HG02870 (cell line): ENCODE measurements around the gene P2RX7.
"Not testable (repeated sequence)": the region's sequence is repeated elsewhere in the genome, so short reads cannot be mapped to it uniquely, and the experiment has no call there.

ENCODE experiments used
- ATAC-seq: cut with Tn5 transposase; IDR thresholded peaks from one replicate; pipeline ENCODE4 v1.9.1; 2021; ENCODE audit warnings: mild to moderate bottlenecking, moderate library complexity; ENCODE audit not compliant: unreplicated experiment

P2RX7 gene

DNA sequence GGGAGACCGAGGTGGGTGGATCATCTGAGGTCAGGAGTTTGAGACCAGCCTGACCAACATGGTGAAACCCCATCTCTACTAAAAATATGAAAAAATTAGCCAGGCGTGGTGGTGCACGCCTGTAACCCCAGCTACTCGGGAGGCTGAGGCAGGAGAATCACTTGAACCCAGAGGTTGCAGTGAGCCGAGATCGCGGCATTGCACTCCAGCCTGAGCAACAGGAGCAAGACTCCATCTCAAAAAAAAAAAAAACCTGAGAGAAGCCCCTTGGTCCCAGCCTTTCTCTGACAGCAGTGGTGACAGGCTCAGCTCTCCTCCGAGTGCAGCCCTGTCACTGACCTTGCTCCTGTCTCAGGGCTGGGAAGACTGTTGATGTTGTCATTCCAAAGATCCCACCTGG lies 94.2 kb downstream of the P2RX7 start:
- not testable (repeated sequence) for ATAC-seq

DNA sequence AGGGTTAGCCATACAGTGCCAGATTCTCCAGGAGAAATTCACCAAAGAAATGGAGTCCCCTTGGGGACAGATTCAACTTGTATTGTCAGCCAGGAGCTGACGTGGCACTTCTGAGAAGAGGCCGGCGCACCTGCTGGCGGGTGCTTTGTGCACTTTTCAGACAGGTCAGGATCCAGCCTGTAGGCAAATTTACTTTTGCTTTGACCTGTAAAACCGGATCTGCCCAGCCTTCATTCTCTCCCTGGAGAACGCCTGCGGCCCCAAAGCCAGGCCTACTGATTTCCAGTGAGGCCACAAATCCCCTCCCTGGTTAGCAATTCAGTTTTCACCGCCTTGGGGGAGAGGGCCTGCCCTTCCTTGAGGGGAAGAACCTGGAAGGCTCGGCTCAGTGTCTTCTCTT lies 94.6 kb downstream of the P2RX7 start:
- ATAC-seq: peak; percentile 68

DNA sequence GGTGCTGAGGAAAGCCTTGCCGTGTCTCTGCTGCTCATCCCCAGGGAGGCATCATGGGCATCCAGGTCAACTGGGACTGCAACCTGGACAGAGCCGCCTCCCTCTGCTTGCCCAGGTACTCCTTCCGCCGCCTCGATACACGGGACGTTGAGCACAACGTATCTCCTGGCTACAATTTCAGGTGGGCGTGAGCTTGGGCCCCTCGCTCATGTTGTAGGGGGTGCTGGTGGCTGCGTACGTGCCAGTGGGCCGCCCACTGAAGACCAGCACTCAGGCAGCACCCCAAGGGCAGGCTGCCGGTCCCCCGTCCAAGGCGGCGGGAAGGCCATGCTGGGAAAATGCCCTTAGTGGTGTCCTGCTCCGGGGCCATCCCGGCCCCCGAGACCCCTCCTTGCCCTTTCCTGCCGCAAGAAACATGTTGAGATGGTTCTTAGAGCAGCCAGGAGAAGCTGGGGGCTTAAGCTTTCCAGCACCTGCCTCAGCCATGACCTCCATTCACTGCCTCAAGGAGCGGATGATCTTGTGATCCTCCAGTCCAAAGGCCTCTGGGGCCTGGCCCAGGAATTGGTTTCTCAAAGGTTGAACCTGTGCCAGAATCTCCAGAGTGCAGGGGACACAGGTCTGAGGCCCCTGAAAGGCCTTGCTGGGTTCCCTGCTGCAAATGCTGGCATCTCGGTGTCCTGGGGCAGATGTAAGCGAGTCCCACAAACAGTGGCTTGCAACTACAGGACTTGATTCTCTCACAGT lies 96.4 kb downstream of the P2RX7 start:
- ATAC-seq: no peak

DNA sequence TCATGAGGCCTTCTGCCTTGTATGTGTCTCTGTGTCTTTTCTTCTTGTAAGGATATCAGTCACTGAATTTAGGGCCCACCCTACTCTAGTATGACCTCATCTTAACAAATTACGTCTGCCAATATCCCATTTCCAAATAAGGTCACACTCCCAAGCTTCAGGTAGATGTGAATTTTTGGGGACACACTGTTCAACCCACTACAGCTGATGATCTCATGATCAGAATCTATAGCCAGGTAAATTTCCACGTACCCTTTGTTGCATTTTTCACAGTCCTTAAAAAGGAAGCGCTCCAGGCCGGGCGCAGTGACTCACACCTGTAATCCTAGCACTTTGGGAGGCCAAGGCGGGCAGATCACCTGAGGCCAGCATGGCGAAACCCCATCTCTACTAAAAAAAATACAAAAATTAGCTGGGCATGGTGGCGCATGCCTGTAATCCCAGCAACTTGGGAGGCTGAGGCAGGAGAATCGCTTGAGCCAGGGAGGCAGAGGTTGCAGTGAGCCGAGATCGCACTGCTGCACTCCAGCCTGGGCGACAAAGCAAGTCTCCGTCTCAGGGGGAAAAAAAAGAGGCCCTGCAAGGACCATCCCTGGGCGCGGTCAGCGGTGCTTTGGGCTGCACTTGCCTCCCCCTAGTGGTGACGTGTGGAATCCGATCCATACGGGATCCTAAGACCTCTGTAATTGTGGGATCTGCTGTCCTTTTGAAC lies 97.3 kb downstream of the P2RX7 start:
- ATAC-seq: not testable (repeated sequence)

DNA sequence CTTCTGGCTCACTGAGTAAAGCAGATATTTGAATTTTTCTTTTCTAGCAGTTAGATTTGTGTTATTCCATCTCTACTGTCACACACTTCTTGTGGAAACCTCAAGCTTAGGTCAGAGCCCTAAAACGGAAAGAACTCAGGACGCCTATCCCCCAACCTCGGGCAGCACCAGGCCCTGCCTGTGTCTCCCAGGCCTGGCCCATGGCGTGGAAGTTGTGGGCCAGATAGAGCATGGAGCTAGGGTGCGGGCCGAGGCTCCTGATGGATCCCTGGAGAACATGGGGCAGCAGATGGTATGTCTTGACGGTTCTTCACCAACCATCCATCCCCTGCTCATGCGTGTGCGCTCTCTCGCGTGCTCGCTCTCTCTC lies 97.8 kb downstream of the P2RX7 start:
- ATAC-seq: no peak

DNA sequence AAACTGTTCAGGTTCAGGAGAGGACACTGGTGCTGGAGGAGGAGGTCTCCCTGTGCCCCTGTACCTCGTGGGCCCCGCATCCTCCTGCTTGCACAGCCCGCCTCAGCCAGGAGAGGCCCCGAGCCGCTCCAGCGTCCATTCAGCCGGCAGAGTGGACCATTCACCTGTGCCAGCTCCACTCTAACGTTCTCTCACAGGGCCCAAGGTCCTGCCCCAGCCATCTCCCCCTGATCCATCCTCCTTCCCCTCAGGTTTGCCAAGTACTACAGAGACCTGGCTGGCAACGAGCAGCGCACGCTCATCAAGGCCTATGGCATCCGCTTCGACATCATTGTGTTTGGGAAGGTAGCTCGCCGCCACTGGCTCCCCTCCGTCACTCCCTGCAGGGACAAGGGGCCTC lies 99.5 kb downstream of the P2RX7 start:
- ATAC-seq: no peak

DNA sequence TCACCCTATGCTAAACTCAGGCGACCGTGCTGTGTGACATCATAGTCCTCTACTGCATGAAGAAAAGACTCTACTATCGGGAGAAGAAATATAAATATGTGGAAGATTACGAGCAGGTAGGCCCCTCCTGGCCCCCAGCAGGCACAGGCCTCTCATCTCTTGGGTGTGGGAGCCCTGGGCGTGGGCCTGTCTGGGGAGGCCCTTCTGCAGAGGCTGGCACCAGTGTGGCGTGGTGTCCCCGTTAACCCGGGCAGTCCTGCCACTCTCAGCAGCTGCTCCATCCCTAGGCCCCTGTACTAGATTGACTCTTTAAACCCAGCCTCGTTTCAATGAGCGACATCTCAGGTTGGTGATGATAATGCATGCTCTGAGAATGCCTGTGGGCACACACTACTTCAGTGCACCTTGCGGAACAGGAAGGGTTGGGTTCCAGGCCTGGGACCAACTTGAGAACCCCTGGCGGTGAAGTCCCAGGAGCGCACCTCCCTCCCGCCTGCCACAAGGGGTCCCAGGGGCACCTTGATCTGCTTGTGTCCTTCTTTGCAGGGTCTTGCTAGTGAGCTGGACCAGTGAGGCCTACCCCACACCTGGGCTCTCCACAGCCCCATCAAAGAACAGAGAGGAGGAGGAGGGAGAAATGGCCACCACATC lies 100.4 kb downstream of the P2RX7 start:
- no peak for ATAC-seq

DNA sequence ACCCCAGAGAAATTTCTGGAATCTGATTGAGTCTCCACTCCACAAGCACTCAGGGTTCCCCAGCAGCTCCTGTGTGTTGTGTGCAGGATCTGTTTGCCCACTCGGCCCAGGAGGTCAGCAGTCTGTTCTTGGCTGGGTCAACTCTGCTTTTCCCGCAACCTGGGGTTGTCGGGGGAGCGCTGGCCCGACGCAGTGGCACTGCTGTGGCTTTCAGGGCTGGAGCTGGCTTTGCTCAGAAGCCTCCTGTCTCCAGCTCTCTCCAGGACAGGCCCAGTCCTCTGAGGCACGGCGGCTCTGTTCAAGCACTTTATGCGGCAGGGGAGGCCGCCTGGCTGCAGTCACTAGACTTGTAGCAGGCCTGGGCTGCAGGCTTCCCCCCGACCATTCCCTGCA lies 100.9 kb downstream of the P2RX7 start:
- ATAC-seq: no peak

DNA sequence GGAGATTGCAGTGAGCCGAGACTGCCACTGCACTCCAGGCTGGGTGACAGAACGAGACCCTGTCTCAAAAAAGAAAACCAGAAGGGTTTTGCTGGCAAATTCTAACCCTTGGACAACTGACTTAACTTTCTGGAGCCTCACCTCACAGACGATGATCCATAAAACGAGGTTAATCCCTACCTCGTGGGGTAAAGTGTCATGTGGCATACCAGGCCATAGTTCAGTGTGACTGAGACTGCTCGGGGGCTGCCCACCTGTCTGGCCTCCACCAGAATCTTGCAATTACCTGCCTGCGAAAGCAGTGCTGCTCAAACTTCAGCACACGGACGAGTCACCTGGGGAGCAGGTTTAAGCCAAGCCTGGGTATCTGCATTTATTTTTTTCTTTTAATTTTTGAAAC lies 104.1 kb downstream of the P2RX7 start:
- no peak for ATAC-seq

DNA sequence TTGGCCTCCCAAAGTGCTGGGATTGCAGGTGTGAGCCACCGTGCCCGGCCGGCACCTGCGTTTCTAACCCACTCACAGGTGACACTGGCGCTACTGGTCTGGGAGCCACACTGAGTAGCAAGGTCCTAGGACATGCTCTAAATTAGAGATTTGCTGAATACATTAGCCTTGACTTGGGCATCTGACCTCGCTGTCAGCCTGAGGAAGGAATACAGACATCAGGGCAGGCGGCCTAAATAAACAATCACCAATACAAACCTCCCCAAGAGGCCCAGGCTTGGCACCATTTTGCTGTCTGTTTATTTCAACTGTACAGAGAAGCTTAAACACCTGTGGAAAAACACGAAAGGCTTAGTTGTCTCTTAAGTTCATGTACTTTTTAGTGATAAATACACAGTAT lies 104.7 kb downstream of the P2RX7 start:
- no peak for ATAC-seq
